ENCODE results near the gene C6orf47.

Gene C6orf47

DNA sequence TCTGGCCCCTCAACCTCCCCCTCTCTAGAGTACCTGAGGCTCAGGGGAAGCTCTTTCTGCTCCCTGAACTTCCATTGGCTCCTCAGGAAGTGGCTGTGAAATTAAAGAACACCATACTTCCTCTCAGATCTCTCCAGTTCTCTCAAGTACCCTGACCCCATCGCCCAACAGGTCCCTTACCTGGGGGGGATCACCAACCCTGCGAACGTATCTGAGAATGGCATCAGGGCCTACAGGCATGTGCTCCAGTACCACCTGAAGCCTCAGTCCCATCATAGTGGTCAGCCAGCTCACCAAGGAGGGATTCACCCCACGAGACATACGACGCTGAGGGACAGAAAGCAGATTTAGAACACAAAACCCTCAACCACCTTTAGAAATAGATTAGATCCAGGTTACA lies 20.0 kb downstream of the C6orf47 start:
- H3K4me3 ChIP-seq (replicated peaks; ENCODE audit: low read depth, low read length), result no peak overlapping the region
- TF ChIP-seq, protein P1, sequence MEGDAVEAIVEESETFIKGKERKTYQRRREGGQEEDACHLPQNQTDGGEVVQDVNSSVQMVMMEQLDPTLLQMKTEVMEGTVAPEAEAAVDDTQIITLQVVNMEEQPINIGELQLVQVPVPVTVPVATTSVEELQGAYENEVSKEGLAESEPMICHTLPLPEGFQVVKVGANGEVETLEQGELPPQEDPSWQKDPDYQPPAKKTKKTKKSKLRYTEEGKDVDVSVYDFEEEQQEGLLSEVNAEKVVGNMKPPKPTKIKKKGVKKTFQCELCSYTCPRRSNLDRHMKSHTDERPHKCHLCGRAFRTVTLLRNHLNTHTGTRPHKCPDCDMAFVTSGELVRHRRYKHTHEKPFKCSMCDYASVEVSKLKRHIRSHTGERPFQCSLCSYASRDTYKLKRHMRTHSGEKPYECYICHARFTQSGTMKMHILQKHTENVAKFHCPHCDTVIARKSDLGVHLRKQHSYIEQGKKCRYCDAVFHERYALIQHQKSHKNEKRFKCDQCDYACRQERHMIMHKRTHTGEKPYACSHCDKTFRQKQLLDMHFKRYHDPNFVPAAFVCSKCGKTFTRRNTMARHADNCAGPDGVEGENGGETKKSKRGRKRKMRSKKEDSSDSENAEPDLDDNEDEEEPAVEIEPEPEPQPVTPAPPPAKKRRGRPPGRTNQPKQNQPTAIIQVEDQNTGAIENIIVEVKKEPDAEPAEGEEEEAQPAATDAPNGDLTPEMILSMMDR (IDR thresholded peaks at IDR 0.05; ENCODE audit: low read length, missing control alignments), result no peak
- no peak for DNase-seq (ENCODE audit: low read depth)

DNA sequence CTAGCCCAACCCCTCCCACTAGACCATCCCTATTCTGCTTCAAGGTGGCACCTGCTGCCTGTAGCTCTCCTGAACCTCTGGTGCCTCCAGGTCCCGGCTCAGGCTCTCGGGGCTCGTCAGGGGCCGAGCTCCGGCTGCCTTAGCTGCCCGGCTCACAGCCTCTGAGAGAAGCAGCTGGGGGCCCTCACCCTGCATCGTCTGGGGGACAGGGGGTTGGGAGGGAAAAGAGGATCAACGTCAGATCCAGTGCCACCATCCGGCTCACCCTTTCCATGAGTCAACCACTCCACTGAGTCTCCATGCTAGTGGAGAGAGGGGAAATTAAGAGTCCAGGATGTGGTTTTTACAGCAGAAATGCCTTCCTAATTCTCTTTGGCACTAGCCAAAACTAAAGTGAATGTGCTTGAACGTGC lies 21.1 kb downstream of the C6orf47 start:
- no peak overlapping the region for H3K4me3 ChIP-seq (replicated peaks; ENCODE audit: low read depth, low read length)
- TF ChIP-seq, protein P1 (IDR thresholded peaks at IDR 0.05; ENCODE audit: low read length, missing control alignments), result no peak

DNA sequence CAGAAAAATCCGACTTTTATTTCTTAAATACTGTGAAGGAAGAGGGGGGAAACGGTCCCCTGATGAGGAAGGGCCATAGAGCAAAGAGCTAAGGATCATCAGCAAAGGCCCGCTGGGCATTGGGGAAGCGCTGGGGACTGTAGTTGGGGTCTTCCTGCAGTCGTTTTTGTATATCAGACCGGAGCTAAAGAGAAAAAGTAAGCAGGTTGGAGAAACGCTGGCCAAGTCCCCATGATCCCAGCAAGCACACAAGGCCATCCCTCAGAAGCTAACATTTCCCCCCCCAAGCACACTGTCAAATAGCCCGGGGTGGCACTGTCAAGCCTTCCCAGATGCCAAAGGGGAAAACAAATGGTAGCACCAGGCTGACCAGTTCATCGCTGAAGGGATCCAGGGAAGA lies 21.5 kb downstream of the C6orf47 start:
- DNase-seq (ENCODE audit: low read depth), result no peak
- H3K4me3 ChIP-seq (replicated peaks; ENCODE audit: low read depth, low read length), result no peak overlapping the region
- TF ChIP-seq, protein P1 (IDR thresholded peaks at IDR 0.05; ENCODE audit: low read length, missing control alignments), result no peak

More for the DNA sequence above, 21.1 kb downstream of the C6orf47 start:
- no peak for DNase-seq (ENCODE audit: low read depth)

DNA sequence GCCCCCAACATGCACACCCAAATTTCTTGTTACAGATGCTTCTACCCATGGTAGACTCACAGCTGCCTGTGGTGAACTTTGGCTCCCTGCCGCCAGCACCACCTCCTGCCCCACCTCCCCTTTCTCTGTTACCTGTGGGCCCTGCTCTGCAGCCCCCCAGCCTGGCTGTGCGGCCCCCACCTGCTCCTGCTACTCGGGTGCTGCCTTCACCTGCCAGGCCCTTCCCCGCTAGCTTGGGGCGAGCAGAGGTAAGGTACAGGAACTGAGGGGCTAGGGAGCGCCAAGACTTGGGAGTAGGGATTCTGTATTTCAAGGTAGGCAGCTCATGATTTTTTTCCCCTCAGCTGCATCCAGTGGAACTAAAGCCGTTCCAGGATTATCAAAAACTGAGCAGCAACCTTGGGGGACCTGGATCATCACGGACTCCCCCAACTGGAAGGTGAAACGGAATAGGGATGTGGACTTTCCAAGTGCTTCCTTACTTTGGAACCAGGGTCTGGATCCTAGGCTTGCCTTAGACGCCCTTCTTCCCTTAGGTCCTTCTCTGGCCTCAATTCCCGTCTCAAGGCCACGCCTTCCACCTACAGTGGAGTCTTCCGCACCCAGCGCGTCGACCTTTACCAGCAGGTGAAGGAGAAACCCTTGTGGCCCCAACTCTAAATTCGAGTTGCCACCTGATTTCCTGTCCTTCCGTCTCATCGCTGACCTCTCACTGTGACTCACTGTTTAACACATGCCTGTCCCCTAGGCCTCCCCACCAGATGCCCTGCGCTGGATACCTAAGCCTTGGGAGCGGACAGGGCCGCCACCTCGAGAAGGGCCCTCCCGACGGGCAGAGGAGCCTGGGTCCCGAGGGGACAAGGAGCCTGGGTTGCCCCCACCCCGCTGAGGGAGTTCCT lies 23.6 kb downstream of the C6orf47 start:
- DNase-seq (ENCODE audit: low read depth), result no peak
- TF ChIP-seq, protein P1 (IDR thresholded peaks at IDR 0.05; ENCODE audit: low read length, missing control alignments), result no peak
- H3K4me3 ChIP-seq (replicated peaks; ENCODE audit: low read depth, low read length), result no peak overlapping the region

DNA sequence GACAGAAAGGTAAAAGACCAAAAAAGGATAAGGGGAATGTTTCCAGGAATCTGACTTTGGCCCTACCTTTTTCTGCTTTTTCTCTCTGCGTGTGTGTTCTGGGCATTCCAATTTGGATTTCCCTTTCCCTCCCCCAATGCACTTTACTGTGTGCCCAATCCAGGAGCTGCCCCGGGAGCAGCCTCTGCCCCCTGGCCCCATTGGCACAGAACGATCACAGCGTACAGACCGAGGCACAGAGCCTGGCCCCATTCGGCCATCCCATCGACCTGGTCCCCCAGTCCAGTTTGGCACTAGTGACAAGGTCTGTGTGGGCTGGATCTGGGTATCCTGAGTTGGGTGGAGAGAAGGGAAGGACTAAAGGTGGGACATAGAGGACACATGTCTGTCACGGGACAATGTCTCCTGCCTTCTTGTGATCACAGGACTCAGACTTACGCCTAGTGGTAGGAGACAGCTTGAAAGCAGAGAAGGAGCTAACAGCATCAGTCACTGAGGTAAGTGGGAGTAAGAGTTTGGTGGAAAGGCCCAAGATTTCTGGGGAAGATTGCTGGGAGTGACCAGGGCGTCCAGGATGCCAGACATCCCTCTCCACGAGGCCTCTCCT lies 25.5 kb downstream of the C6orf47 start:
- TF ChIP-seq, protein P1 (IDR thresholded peaks at IDR 0.05; ENCODE audit: low read length, missing control alignments), result no peak
- DNase-seq (ENCODE audit: low read depth), result no peak
- no peak overlapping the region for H3K4me3 ChIP-seq (replicated peaks; ENCODE audit: low read depth, low read length)

DNA sequence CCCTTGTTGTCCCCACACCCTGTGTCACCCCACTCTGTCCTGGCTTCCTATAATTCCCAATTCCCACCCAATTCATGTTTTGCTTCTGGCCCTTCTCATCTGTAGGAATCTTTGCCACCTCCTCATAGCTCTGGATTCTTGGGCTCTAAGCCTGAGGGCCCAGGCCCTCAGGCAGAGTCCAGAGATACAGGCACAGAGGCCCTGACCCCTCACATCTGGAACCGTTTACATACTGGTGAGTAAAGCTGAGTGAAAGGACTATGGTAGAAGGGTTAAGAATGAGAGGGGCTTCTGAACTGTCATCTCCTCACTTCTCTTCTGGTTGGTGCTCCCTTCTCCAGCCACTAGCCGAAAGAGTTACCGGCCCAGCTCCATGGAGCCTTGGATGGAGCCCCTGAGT lies 26.4 kb downstream of the C6orf47 start:
- TF ChIP-seq, protein P1 (IDR thresholded peaks at IDR 0.05; ENCODE audit: low read length, missing control alignments), result no peak
- DNase-seq (ENCODE audit: low read depth), result no peak
- H3K4me3 ChIP-seq (replicated peaks; ENCODE audit: low read depth, low read length), result no peak overlapping the region

Measured in fibroblast of pulmonary artery (primary cell).